DMS 273 treated with DMSO at 0.1 percent for 48 hours (cell line): ENCODE measurements around the gene TAOK3.
"Not testable (repeated sequence)": the region's sequence is repeated elsewhere in the genome, so short reads cannot be mapped to it uniquely, and the experiment has no call there.

Experiments
- DNase-seq: peaks from one replicate; lab custom pipeline; 2025; lab: John Stamatoyannopoulos, UW

The TAOK3 gene

GRCh38 chr12:118337194-118337838, 35.4 kb downstream of the TAOK3 start:
- DNase-seq = no peak

DNA sequence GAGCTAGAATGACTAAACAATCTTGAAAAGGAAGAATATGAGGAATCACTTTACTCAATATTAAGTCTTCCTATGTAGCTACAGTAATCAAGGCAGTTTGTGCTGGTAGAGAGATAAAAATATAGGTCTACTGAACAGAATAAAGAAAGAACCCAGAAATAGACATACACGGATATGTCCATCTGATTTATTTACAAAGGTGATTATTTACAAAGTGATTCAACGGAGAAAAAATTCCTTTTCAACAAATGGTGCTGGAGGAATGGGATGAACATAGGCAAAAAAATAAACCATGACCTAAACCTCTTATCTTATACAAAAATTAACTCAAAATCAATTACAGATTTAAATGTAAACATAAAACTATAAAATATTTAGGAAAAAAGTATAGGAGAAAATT, 36.6 kb downstream of the TAOK3 start:
- DNase-seq = no peak

DNA sequence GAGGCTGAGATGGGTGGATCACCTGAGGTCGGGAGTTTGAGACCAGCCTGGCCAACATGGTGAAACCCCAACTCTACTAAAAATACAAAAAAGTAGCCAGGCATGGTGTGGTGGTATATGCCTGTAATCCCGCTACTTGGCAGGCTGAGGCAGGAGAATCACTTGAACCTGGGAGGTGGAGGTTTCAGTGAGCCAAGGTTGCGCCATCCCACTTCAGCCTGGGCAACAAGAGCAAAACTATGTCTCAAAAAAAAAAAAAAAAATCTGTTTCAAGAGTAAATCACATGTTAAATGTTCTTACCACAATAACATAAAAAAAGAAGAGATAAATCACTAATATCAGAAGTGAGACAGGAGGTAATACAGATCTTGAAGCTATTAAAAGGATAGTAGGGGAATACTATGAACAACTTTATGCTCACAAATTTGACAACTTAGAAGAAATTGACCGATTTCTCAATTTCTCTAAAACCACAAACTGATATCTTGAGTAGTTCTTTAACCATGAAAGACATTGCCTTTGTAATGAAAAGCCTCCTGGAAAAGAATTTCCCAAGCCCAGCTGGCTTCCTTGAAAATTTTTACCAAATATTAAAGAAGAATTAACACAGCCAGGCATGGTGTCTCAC, 37.7 kb downstream of the TAOK3 start:
- DNase-seq = no peak

DNA sequence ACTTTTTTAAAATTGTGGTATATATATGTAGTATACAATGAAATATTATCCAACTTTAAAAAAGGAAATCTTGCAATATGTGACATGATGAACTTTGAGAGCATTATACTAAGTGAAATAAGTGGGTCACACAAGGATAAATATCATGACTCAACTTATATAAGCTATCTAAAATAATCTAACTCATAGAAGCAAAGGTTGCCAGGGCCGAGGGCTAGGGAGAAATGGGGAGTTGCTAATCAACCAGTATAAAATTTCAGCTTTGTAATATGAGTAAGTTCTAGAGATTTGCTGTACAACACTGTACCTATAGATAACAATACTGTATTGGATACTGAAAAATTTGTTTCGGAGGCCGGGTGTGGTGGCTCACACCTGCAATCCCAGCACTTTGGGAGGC, 38.5 kb downstream of the TAOK3 start:
- no peak for DNase-seq

GRCh38 chr12:118332511-118332910, 40.2 kb downstream of the TAOK3 start:
- no peak for DNase-seq

DNA sequence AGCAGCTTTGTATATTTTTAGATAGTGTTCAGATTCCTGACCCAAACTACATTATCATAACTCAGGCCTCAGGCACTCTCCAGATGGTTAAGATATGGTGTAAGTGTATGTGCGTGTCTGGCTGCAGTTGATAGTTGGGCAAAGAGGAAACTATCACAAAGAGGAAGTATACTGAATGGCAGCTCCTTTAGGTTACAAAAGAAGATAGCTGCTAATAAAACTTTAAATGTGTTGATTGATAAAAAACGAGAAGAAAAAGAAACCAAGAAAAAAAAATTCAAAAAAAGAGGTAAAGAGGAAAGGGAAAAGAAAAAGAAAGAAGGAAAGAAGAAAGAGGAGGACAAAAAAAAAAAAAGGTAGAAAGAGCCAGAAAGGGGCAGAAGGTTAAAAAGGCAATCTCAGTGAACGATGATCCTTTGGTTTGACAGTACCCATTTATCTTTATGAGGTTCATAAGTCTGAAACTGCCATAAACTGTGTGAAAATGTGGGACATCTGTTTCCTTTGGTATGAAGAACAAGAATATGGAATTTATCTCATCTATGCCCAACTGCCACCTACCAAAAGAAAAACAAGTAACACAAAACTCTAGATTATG, 42.2 kb downstream of the TAOK3 start:
- peak; percentile 12 for DNase-seq

GRCh38 chr12:118328486-118329330, 44.0 kb downstream of the TAOK3 start:
- DNase-seq = no peak

- DNase-seq = no peak
Observed at GRCh38 chr12:118327391-118327790, 45.3 kb downstream of the TAOK3 start.

- DNase-seq = no peak
Observed at GRCh38 chr12:118326991-118327390, 45.7 kb downstream of the TAOK3 start.

- no peak for DNase-seq
Observed at GRCh38 chr12:118325081-118325480, 47.6 kb downstream of the TAOK3 start.

- DNase-seq = no peak
Observed at GRCh38 chr12:118319627-118320026, 53.1 kb downstream of the TAOK3 start.

GRCh38 chr12:118318744-118319143, 54.0 kb downstream of the TAOK3 start:
- no peak for DNase-seq

GRCh38 chr12:118317729-118318128, 55.0 kb downstream of the TAOK3 start:
- no peak for DNase-seq

DNA sequence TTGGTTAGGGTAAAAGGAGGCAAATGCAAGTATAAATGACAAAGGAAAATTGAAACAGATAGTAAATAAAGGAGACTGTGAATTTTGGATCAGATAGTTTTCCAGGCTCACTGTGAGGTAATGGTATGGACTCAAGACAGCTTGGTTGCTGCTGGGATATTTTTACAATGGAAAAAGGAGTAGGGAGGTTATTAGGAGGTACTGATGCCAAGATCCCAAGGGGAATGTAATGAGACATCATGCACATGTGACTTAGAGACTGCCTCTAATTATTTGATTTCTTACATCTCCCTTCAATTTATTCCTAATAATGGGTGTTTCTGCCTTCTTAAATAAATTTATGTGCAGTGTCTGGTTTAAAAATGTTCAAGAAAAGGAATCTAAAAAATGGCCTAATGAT, 56.9 kb downstream of the TAOK3 start:
- no peak for DNase-seq

DNA sequence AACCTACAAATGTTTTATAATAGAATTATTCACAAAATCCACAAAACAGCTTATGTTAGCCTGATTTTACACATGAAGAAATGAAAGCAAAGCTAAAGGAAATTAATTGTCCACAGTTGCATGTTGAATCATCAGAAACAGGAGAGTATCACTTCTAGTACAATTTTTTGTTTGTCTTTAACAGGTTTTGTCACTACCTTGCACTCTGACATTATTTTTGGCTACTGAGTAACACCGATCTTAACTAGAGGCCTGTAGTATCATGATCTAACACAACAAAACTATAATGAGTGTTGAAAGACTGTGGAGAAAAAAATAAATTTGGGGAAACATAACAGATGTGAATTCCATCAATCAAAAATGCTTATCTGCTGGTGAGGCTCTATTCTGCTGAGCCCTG, 60.1 kb downstream of the TAOK3 start:
- DNase-seq = no peak

DNA sequence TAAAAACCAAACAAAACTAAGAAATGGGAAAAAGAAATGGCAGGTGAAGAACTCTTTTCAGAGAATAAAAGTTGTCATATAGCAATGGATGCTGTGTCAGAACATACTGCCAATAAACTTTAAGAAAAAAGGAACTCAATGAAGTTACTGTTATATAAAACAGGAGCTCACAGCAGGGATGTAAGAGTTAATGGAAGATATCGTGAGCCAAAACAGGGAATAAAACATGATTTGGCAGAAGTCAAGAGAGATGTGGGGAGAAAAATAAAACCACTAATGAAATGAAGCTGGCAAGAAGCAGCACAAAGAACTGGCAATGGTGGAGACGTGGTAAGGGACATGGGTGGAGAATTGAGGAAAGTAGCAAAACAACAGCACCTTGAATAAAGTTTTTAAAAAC, 61.0 kb downstream of the TAOK3 start:
- DNase-seq = no peak

GRCh38 chr12:118310320-118310719, 62.4 kb downstream of the TAOK3 start:
- no peak for DNase-seq

- DNase-seq = not testable (repeated sequence)
Observed at GRCh38 chr12:118308006-118308405, 64.7 kb downstream of the TAOK3 start.

- DNase-seq = no peak
Observed at GRCh38 chr12:118307069-118307954, 65.4 kb downstream of the TAOK3 start.

DNA sequence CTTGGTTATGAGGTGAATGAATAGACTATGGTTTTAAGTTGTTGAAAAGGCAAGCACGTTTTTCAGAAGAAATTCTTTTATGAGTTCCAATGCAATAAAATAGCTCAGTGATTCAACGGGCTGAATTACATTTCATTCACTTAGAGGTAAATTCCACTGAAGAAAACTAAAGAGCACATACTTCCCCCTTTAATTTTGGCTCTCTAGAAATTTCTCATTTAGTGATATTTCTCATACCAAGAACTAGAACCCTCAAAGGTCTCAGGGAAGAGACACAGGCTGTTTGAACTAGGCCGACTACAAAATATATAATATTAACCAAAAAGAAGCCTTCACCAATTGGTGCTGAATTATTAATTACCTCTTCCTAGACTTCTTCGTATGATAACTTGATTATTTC, 68.6 kb downstream of the TAOK3 start:
- no peak for DNase-seq

GRCh38 chr12:118302053-118302452, 70.7 kb downstream of the TAOK3 start:
- no peak for DNase-seq
